K562 (cell line): ENCODE results near the gene MACF1. TPM values are rescaled to one million over a fixed set of nuclear protein-coding genes. Genes with fewer than 3 reads are reported as not detected.

ENCODE experiments used
- ATAC-seq: fragments of 200-7000 bp; cut with Tn5 transposase; 3 replicates; pipeline ENCODE4 v1.9.1; 2020; ENCODE audit warnings: moderate library complexity
- BruUV-seq: library from RNA; stranded (reverse); fragments of 400-500 nt; replicated peaks from 2 replicates; lab custom pipeline; 2021; lab: Mats Ljungman, UMichigan
- CTCF ChIA-PET: fragments of 300-600 bp; formaldehyde crosslinking; extraction: SDS; loops from one replicate; lab custom pipeline; 2021; ENCODE audit warnings: low intra/inter-chr PET ratio; lab: Yijun Ruan, JAX
- POLR2A ChIA-PET: fragments of 300-600, 350-650 bp; sonication (Branson Sonifier 250); formaldehyde crosslinking; extraction: SDS; loops from one replicate; lab custom pipeline; 2021; ENCODE audit warnings: antibody characterized with exemption, inconsistent platforms; lab: Yijun Ruan, JAX
- DNase-seq, 4 experiments: peaks; one replicate each; pipeline versions ENCODE4 v3.0.0 to v3.0.0-alpha.2; 2011 to 2018; ENCODE audit warnings: low spot score in 3 of 4, mixed read lengths in 3 of 4; ENCODE audit errors: extremely low read depth in 1 of 4
- FAIRE-seq: peaks from 2 replicates; lab custom pipeline; 2011; peaks lifted over from hg19 to GRCh38; lab: Jason Lieb, UNC
- H2AFZ ChIP-seq: 2 replicates; pipeline ENCODE4 v1.6.0; 2011; ENCODE audit warnings: low read depth, low read length, control low read depth, inconsistent platforms
- H3K27ac ChIP-seq: fragments of 200-600 bp; 3 replicates; pipeline ENCODE4 v1.8.0; 2011; ENCODE audit warnings: low read depth, mild to moderate bottlenecking, control low read depth, inconsistent platforms, low read length, moderate library complexity, mixed read lengths; ENCODE audit errors: extremely low read depth
- H3K27me3 ChIP-seq, 2 experiments: fragments of 300-600 bp in 1 of 2; 2 replicates in 1 of 2; 3 replicates in 1 of 2; pipeline versions ENCODE4 v1.6.0 to v1.8.0; 2011; ENCODE audit warnings: inconsistent platforms in 2 of 2, low read length in 2 of 2, mild to moderate bottlenecking in 1 of 2, mixed read lengths in 1 of 2, moderate library complexity in 1 of 2; ENCODE audit not compliant: control insufficient read depth in 2 of 2, insufficient read depth in 2 of 2
- H3K36me3 ChIP-seq: fragments of 300-600 bp; 3 replicates; pipeline ENCODE4 v1.8.0; 2011; ENCODE audit warnings: mild to moderate bottlenecking, low read length, inconsistent platforms; ENCODE audit not compliant: control insufficient read depth, insufficient read depth
- H3K4me1 ChIP-seq, 2 experiments: fragments of 200-600 bp in 1 of 2; replicated peaks in 1 of 2; 2 replicates in 1 of 2; 3 replicates in 1 of 2; pipeline versions ENCODE4 v1.5.1 to v1.8.0; 2011; ENCODE audit warnings: inconsistent platforms in 2 of 2, low read length in 2 of 2, mild to moderate bottlenecking in 1 of 2, mixed read lengths in 1 of 2, moderate library complexity in 1 of 2; ENCODE audit not compliant: control insufficient read depth in 2 of 2, insufficient read depth in 2 of 2
- H3K4me2 ChIP-seq: 2 replicates; pipeline ENCODE4 v1.6.1; 2011; ENCODE audit warnings: low read length, control low read depth, inconsistent platforms, mixed read lengths; ENCODE audit not compliant: insufficient read depth
- H3K4me3 ChIP-seq: fragments of 200-600 bp; sonication (generic), shearing (Covaris generic); 2 replicates; pipeline ENCODE4 v1.5.1; 2016; ENCODE audit warnings: control low read depth, inconsistent platforms
- H3K79me2 ChIP-seq: fragments of 200-600 bp; 3 replicates; pipeline ENCODE4 v1.8.0; 2011; ENCODE audit warnings: low read length, inconsistent platforms; ENCODE audit not compliant: control insufficient read depth, insufficient read depth
- H3K9ac ChIP-seq, 2 experiments: 2 replicates each; pipeline versions ENCODE4 v1.6.0 to v1.6.1; 2011; ENCODE audit warnings: low read depth in 2 of 2, low read length in 2 of 2, control low read depth in 1 of 2, inconsistent platforms in 1 of 2, mild to moderate bottlenecking in 1 of 2, mixed read lengths in 1 of 2; ENCODE audit not compliant: insufficient read depth in 1 of 2
- H3K9me1 ChIP-seq: one replicate; pipeline ENCODE4 v1.6.0; 2011; ENCODE audit warnings: inconsistent platforms, mild to moderate bottlenecking, low read length, moderate library complexity; ENCODE audit not compliant: control insufficient read depth, insufficient read depth
- H3K9me3 ChIP-seq: replicated peaks from 2 replicates; pipeline ENCODE4 v1.5.1; 2011; ENCODE audit warnings: low read depth, low read length, inconsistent platforms; ENCODE audit not compliant: control insufficient read depth, insufficient read depth
- H4K20me1 ChIP-seq: replicated peaks from 2 replicates; pipeline ENCODE4 v1.6.1; 2011; ENCODE audit warnings: low read length, inconsistent platforms, mixed read lengths; ENCODE audit not compliant: control insufficient read depth, insufficient read depth
- BRD4 ChIP-seq: fragments of 200-600 bp; sonication (generic); IDR thresholded peaks from 2 replicates; pipeline ENCODE4 v1.6.1; 2017; ENCODE audit warnings: inconsistent platforms
- CBX1 ChIP-seq: sonication (generic); IDR thresholded peaks from 2 replicates; pipeline ENCODE4 v1.6.1; 2016; ENCODE audit warnings: antibody characterized with exemption, low read depth, mild to moderate bottlenecking
- POLR3A ChIP-seq: IDR thresholded peaks from 2 replicates; pipeline ENCODE4 v1.6.1; 2011; ENCODE audit warnings: borderline replicate concordance, mild to moderate bottlenecking, moderate library complexity; ENCODE audit not compliant: insufficient read length, insufficient read depth; ENCODE audit errors: extremely low read depth
- ZNF3 ChIP-seq: fragments of 250-450 bp; sonication (Bioruptor Pico); IDR thresholded peaks from 2 replicates; pipeline ENCODE4 v1.5.0; 2021; ENCODE audit warnings: mild to moderate bottlenecking, moderate library complexity
- WGBS: fragments of 100-300 bp; shearing (Covaris generic); methylation state at CpG from one replicate; pipeline ENCODE4 v1.1.6; 2016; ENCODE audit warnings: low coverage, mixed read lengths; ENCODE audit not compliant: insufficient coverage; ENCODE audit errors: missing lambda C conversion rate; 5-methylcytosine and 5-hydroxymethylcytosine counted together
- in situ Hi-C: fragments of 300-500 bp; cut with MboI; formaldehyde crosslinking; loops from 4 replicates; pipeline ENCODE4 v1.15.0; 2018; ENCODE audit warnings: inconsistent platforms, mixed read lengths
- intact Hi-C: fragments of 100-400 bp; cut with micrococcal nuclease; formaldehyde crosslinking; loops from 2 replicates; pipeline ENCODE4 v1.14.2; 2022
- polyA plus RNA-seq, 8 experiments: library from polyadenylated mRNA; depleted of rRNA in 4 of 8; stranded (reverse) in 5 of 8; unstranded in 3 of 8; fragments of >200 nt; fragmentation: Nextera tagmentation in 2 of 8; fragmentation: Illumina TruSeq in 1 of 8; extraction: Ambion mirVana in 2 of 8; extraction: Trizol in 1 of 8; gene quantifications; 2 replicates each; pipeline versions ENCODE4 v1.2.1 to v1.2.3, GENCODE V29; 2011 to 2014; ENCODE audit warnings: inconsistent platforms in 1 of 8, missing spikeins in 1 of 8
- total RNA-seq, 7 experiments: library from RNA; depleted of rRNA in 6 of 7; stranded (reverse); fragments of >200 nt in 6 of 7; fragmentation: Illumina TruSeq in 2 of 7; extraction: Trizol in 2 of 7; gene quantifications; 2 replicates each; pipeline versions ENCODE4 v1.2.1 to v1.2.3, GENCODE V29; 2011 to 2021; ENCODE audit warnings: low replicate concordance in 1 of 7
- TF ChIP-seq, protein P1 (sequence below): fragments of 250-450 bp; sonication (Bioruptor Pico); IDR thresholded peaks from 2 replicates; pipeline ENCODE4 v1.5.0; 2021

Gene MACF1
- total and polyA plus RNA-seq, 9 of the 15 experiments (the other 6 are each of a cell fraction or from before 2014, with no cell fraction given), result 13.2 to 232 (median 112) TPM

DNA sequence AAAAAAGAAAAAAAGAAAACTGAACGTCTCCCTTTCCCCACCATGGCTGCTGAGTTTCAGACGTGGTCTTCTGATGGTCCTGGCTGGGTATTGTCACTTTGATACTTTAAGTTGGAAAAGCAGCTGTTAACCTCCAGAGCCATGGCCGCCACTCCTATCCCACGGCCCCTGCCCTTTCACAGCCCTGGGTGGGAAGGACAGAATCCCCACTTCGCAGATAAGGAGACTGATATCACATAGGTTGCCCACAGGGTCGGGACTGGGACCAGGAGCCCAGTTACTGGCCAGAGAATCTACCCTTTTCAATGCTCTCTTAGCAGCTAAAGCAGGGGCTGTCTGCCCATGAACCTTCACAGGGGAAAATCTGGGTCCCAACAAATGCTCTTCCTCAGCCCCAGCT lies 303.8 kb downstream of the MACF1 start:
- POLR2A ChIA-PET, result interaction anchor here (0.7 kb wide), 1 partner anchor 232 kb away, joined by 3 read pairs; no protein-coding TSS in a partner anchor
- no TSS peak for BruUV-seq
- CTCF ChIA-PET, result interaction anchor here (0.7 to 1.2 kb wide), 2 partner anchors 31 to 684 kb away, joined by 3 to 5 read pairs; no protein-coding TSS in a partner anchor
- intact Hi-C loops (loop anchor here (5.0 kb wide), 1 partner anchor 149 kb away; no protein-coding TSS in a partner anchor), in situ Hi-C loops (loop anchor here (10.0 kb wide), 1 partner anchor 267 kb away; the partner anchor contains the start of gene OXCT2)
- Histone ChIP-seq H3K27me3 (no peaks in the 10 kb centered on the region), H3K27ac (no peak overlapping the region), H3K9me3 (no peaks in the 10 kb centered on the region), H3K4me2 (no peak overlapping the region), H3K36me3 (no peaks in the 10 kb centered on the region), H3K9me1 (no peaks in the 10 kb centered on the region), H2AFZ (peak overlapping the region; percentile 32; the same call in 1 of the 2 replicates), H4K20me1 (no peaks in the 10 kb centered on the region), H3K4me3 (no peak overlapping the region), H3K4me1 (peaks cover 6 to 8% of the 10 kb centered on the region in 2 experiments; a peak in 2 of 5 replicates), H3K79me2 (no peaks in the 10 kb centered on the region), H3K9ac (no peak overlapping the region)
- FAIRE-seq (no peak), ATAC-seq (no peak), DNase-seq (no peak)
- TF ChIP-seq BRD4, result no peak
- 6% methylated on average over 6 of the region's 6 CpGs for WGBS

DNA sequence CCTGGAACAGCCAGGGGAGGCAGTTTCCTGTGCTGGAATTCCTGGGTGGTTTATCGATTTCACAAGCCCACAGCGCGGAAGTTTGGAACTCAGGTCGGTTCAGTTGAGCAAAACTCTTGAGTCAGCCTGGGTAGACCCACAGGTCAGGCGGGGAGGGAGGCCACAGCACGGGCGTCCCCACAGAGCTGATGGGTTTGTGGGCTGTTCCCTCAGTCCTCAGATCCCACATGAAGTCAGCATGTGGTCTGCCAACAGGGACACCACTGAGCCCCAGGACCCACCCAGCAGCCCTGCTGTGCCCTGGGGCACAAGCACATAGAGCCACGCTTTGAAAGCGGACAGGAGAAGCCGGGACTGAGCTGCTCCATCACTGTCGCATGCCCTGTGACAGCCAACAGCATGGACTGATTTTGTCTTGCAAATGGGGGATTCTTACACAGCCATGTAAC lies 304.4 kb downstream of the MACF1 start:
- intact Hi-C loops, result loop anchor here (5.0 kb wide), 1 partner anchor 148 kb away; no protein-coding TSS in a partner anchor
- H2AFZ ChIP-seq, result no peak overlapping the region; the same call in 1 of the 2 replicates
- H3K9ac ChIP-seq, result peak overlapping the region in 1 of 2 experiments; percentile 21; a peak in 1 of 4 replicates
- no TSS peak for BruUV-seq
- no peak overlapping the region for H3K4me3 ChIP-seq
- in situ Hi-C loops, result loop anchor here (10.0 kb wide), 1 partner anchor 266 kb away; the partner anchor contains the start of gene OXCT2
- no peaks in the 10 kb centered on the region for H3K79me2 ChIP-seq
- H3K27me3 ChIP-seq, result no peaks in the 10 kb centered on the region
- WGBS, result 47% methylated on average over 11 of the region's 11 CpGs
- DNase-seq, result peak in 1 of 4 experiments; percentile 29
- no peaks in the 10 kb centered on the region for H3K9me1 ChIP-seq
- CTCF ChIA-PET, result no interaction called here
- no peaks in the 10 kb centered on the region for H3K36me3 ChIP-seq
- TF ChIP-seq ZNF3, result no peak
- no peak for TF ChIP-seq CBX1
- TF ChIP-seq, protein P1, sequence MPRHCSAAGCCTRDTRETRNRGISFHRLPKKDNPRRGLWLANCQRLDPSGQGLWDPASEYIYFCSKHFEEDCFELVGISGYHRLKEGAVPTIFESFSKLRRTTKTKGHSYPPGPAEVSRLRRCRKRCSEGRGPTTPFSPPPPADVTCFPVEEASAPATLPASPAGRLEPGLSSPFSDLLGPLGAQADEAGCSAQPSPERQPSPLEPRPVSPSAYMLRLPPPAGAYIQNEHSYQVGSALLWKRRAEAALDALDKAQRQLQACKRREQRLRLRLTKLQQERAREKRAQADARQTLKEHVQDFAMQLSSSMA (CRISPR knock-in tag), result no peak
- TF ChIP-seq POLR3A, result no peak
- TF ChIP-seq, all 486 proteins: peak for 0
- Histone ChIP-seq H3K27ac (no peak overlapping the region), H3K4me1 (peaks cover 6 to 8% of the 10 kb centered on the region in 2 experiments; a peak in 2 of 5 replicates), H4K20me1 (no peaks in the 10 kb centered on the region), H3K4me2 (no peak overlapping the region), H3K9me3 (no peaks in the 10 kb centered on the region)
- ATAC-seq (no peak), FAIRE-seq (no peak)
- POLR2A ChIA-PET, result interaction anchor here (0.6 to 0.7 kb wide), 3 partner anchors 16 to 242 kb away, joined by 3 to 5 read pairs (median 3); no protein-coding TSS in a partner anchor
